ENCODE results near the gene PDE1A. TPM values are rescaled to one million over a fixed set of nuclear protein-coding genes. Genes with fewer than 3 reads are reported as not detected.

Gene PDE1A
- polyA plus RNA-seq (ENCODE audit: insufficient read length): 8.0 TPM

- DNase-seq (ENCODE audit: low read depth): no peak
These were observed at the start of gene PDE1A for GRCh38 chr2:182426918-182427240. PDE1A (minus strand) TSS chr2:182427036.

GRCh38 chr2:182473635-182474034 is 46.8 kb upstream of the PDE1A start:
- no peak for DNase-seq (ENCODE audit: low read depth)

- no peak for DNase-seq (ENCODE audit: low read depth)
These were observed 36.9 kb upstream of the PDE1A start for GRCh38 chr2:182463760-182464159.

GRCh38 chr2:182456784-182457183 is 29.9 kb upstream of the PDE1A start:
- DNase-seq (ENCODE audit: low read depth): no peak

GRCh38 chr2:182452456-182452990 is 25.7 kb upstream of the PDE1A start:
- no peak for DNase-seq (ENCODE audit: low read depth)

- DNase-seq (ENCODE audit: low read depth): no peak
These were observed 21.5 kb upstream of the PDE1A start for GRCh38 chr2:182448371-182448770.

GRCh38 chr2:182447863-182448262 is 21.0 kb upstream of the PDE1A start:
- no peak for DNase-seq (ENCODE audit: low read depth)

GRCh38 chr2:182447163-182447562 is 20.3 kb upstream of the PDE1A start:
- DNase-seq (ENCODE audit: low read depth): no peak

- DNase-seq (ENCODE audit: low read depth): no peak
These were observed 19.3 kb upstream of the PDE1A start for GRCh38 chr2:182446087-182446486.

- no peak for DNase-seq (ENCODE audit: low read depth)
These were observed 18.6 kb upstream of the PDE1A start for GRCh38 chr2:182445391-182445965.

- no peak for DNase-seq (ENCODE audit: low read depth)
These were observed 18.0 kb upstream of the PDE1A start for GRCh38 chr2:182444806-182445205.

- no peak for DNase-seq (ENCODE audit: low read depth)
These were observed 17.3 kb upstream of the PDE1A start for GRCh38 chr2:182444170-182444569.

- no peak for DNase-seq (ENCODE audit: low read depth)
These were observed 9.4 kb upstream of the PDE1A start for GRCh38 chr2:182436252-182436651.

GRCh38 chr2:182435754-182436153 is 8.9 kb upstream of the PDE1A start:
- no peak for DNase-seq (ENCODE audit: low read depth)

- DNase-seq (ENCODE audit: low read depth): no peak
These were observed 5.2 kb upstream of the PDE1A start for GRCh38 chr2:182432051-182432450.

GRCh38 chr2:182428476-182428875 is 1.6 kb upstream of the PDE1A start:
- no peak for DNase-seq (ENCODE audit: low read depth)

- DNase-seq (ENCODE audit: low read depth): no peak
These were observed 536 bp downstream of the PDE1A start for GRCh38 chr2:182426082-182426917.

GRCh38 chr2:182422864-182423263 is 4.0 kb downstream of the PDE1A start:
- no peak for DNase-seq (ENCODE audit: low read depth)

GRCh38 chr2:182420669-182421068 is 6.2 kb downstream of the PDE1A start:
- no peak for DNase-seq (ENCODE audit: low read depth)

- DNase-seq (ENCODE audit: low read depth): no peak
These were observed 10.0 kb downstream of the PDE1A start for GRCh38 chr2:182416861-182417260.

- DNase-seq (ENCODE audit: low read depth): no peak
These were observed 10.6 kb downstream of the PDE1A start for GRCh38 chr2:182416191-182416590.

- DNase-seq (ENCODE audit: low read depth): no peak
These were observed 11.1 kb downstream of the PDE1A start for GRCh38 chr2:182415771-182416170.

GRCh38 chr2:182412858-182413257 is 14.0 kb downstream of the PDE1A start:
- no peak for DNase-seq (ENCODE audit: low read depth)

Data from forelimb muscle (tissue), 1 donor.